ENCODE data around the gene SLC16A12.
"Not testable (repeated sequence)": the region's sequence is repeated elsewhere in the genome, so short reads cannot be mapped to it uniquely, and the experiment has no call there.

The SLC16A12 gene

DNA sequence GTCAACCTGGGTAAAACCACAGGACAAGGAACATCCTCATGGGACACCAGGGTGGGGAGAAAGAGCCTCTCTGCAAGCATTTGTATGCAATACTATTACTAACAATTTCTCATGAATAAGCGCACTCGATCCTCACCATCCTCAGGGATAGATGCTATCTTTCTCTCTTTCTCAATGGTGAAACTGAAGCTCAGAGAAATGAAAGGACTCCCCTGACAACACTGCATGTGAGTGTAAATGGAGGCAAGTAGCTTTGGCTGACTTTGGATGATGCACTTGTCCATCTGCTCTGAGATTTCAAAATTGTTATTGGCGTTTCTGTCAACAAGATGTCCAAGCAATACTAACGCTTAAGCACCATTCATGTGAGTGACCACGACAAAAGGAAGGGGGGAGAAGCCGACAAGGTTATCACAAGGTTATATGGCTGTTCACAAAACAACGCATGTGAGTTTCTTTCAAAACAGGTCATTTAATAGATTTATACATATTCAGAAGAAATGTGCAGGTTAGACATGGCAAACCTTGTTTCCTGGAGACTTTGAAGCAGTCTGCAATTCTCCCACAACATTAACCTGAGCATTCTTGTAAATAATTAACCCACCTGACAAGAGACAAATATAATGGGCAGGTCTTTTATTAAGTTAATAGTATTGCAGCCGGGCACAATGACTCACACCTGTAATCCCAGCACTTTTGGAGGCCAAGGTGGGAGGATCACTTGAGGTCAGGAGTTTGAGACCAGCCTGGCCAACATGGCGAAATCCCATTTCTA is 67.0 kb downstream of the SLC16A12 start:
- DNase-seq: no peak

GRCh38 chr10:89466599-89467035 is 68.8 kb downstream of the SLC16A12 start:
- DNase-seq: no peak

DNA sequence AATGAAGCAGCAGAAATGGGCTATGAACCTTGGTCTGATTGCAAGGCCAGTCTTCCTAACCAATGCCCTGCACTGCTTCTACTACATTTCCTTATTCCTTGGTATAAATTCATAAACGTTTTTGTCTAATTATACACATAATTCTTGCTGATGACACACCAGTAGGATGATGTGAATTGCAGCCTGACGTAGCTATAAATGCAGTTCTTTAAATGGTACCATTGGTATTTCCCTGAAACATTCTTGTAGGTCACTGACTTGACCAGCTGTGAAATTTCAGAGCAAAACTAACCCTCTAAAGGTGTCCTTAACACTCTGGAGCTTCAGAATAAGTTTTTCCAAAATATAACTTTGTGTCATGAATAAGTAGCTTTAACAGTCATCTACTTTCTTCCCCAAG is 70.2 kb downstream of the SLC16A12 start:
- no peak for DNase-seq

- no peak for DNase-seq
Observed at GRCh38 chr10:89463846-89464537, 71.4 kb downstream of the SLC16A12 start.

DNA sequence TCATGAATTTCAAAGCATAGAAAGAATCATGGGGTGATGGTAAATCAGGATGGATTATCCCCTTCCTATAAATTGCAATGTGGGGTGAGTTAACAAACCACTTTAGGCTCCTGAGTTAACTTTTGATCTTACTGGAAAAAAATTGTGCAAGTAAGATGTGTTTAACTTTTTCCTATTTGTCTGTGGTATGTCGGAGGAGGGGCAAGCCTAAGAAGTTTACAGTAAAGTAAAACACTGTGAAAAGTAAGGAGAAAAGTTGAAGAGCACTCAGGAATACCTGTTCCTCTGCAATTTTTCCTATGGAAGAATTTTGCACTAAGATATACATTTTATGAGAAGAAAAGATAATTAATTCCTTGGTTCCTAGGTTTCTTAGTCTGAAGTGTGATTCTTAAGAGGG is 76.6 kb downstream of the SLC16A12 start:
- no peak for DNase-seq

- DNase-seq: no peak
Observed at GRCh38 chr10:89458291-89458690, 77.1 kb downstream of the SLC16A12 start.

- DNase-seq: no peak
Observed at GRCh38 chr10:89454561-89455347, 80.6 kb downstream of the SLC16A12 start.

DNA sequence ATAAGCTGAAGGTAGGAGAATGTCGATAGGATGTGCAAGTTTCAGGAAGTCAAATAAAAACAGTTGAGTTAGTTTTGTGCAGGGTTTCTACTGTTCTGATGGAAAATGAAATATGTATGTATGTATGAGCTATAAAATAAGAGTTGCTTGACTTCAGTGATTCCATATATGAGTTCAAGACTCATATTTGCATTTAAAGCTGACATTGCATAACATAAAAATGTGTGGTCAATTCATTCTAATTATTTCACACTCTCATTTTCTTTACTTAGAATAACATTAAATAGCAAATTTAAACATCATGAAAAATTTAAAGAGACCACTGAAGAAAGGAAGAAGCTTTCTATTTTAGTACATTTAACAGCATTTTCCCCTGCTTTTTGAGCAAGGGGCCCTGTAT is 83.2 kb downstream of the SLC16A12 start:
- DNase-seq: no peak

DNA sequence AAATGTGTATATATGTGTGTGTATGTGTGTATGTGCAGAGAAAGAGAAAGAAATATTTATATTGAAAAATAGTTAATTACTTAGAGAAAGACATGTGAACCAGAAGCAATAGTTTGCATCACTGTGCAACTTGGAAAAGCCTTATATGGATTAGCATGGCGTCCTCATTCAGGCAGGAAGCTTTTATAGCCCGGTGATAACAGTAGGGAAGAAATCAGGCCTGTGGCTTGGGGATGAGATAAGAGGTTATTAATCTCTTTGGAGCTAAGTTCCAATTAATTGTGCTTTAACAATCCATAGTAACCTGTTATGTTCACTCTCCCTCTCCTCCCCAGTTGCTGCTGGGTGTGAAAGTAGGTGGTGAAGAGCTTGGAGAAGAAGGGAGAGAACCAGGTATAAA is 84.5 kb downstream of the SLC16A12 start:
- no peak for DNase-seq

GRCh38 chr10:89444819-89445218 is 90.6 kb downstream of the SLC16A12 start:
- DNase-seq: not testable (repeated sequence)

DNA sequence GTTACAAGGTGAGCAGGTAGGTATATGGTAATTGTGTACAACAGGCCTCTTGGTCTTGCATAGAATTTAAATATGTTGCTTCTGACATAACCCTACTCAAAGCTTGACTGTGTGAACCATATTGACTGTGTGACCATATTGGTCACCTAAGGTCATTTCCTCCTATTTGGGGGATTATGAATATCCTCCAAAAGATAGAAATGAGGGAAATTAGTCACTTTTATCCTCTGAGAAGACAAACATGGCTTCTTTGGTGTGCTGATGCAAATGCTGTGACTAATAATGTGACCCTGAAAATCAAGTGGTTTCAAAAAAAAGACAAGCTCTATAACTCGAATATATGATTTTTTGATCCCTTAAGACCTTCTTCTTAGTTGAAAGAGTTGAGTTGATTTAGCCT is 93.1 kb downstream of the SLC16A12 start:
- no peak for DNase-seq

- no peak for DNase-seq
Observed at GRCh38 chr10:89440226-89441009, 95.0 kb downstream of the SLC16A12 start.

- no peak for DNase-seq
Observed at GRCh38 chr10:89438525-89438924, 96.9 kb downstream of the SLC16A12 start.

GRCh38 chr10:89431977-89432376 is 103.4 kb downstream of the SLC16A12 start:
- no peak for DNase-seq

GRCh38 chr10:89428877-89429276 is 106.5 kb downstream of the SLC16A12 start:
- no peak for DNase-seq

GRCh38 chr10:89427629-89428028 is 107.8 kb downstream of the SLC16A12 start:
- no peak for DNase-seq

DNA sequence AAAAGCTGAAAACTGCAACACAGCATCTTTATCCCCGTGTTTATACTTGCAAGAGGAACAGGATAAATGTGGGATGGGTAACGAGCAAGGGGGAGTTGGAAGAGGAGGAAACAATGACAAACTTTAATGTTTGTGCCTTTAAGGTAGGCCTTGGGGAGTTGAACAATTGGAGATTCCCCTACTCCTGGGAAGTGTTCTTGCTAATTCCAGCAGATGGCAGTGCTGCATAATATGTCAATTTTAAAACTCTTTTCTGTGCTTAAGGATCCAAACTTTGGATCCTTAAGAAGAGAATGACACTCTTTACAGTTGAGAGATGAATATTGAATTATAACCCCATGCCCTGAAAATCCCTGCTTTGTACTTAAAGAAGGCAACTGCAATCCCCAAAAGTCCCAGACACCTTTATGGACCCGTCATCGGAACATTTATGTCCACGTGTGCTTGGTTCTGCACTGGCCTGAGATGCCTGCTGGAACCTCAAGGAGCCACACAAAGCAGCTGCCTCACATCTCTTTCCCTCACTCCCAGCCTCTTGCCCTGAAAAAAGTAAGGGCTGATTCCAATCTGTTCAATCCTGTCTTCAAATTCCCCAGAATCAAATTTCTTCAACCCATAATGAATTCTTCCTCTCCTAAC is 109.0 kb downstream of the SLC16A12 start:
- DNase-seq: no peak

GRCh38 chr10:89425000-89425399 is 110.4 kb downstream of the SLC16A12 start:
- DNase-seq: no peak

- no peak for DNase-seq
Observed at GRCh38 chr10:89421018-89421476, 114.3 kb downstream of the SLC16A12 start.

DNA sequence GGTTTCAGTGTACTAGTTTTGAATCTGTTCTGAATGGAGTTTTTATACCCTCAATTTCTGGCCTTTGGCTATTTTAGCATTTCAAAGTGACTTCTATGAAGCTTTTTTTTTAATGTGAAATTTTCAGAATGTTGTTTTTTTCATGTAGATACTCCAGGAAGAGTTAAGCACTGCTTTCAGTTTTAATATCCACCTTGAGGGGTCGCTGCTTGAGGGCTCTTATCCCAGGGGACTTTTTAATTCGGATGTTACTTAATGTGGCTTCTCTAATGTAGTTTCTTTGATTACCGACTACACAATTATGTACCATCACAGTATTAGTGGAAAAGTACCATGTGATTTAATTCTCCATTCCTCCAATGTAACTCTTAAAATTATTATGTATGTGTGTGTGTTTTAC is 115.8 kb downstream of the SLC16A12 start:
- no peak for DNase-seq

DNA sequence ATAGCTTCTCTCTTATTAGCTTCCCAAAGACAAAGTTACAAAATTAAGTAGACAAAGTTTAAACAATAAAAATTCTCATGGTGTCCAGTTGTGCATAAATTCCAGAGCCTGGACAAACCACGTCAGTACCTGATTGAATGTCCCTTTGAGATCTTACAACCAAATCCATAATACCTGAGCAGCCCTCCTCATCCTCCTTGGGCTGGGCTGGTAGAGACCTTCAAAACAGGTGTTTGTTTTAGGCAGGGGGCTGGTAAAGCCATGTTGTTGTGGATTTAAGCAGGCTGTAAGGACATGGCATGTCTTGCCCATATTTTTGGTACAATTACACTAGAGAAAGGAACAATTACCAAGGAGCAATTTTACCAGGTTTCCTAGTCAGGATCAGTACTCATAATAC is 118.9 kb downstream of the SLC16A12 start:
- DNase-seq: no peak

All from stimulated activated CD4-positive, alpha-beta T cell treated with anti-CD3 and anti-CD28 coated beads, Interleukin-12 subunit alpha, Interleukin-12 subunit beta, amount 100 ng/mL, for 4 hours (primary cell).